Epidermal melanocyte (primary cell): ENCODE measurements around the gene NOS1.
"Not testable (repeated sequence)": the region's sequence is repeated elsewhere in the genome, so short reads cannot be mapped to it uniquely, and the experiment has no call there.

Experiments used
- DNase-seq: peaks from one replicate; pipeline ENCODE4 v3.0.0; 2011; ENCODE audit warnings: low spot score; ENCODE audit not compliant: insufficient read length

The NOS1 gene

DNA sequence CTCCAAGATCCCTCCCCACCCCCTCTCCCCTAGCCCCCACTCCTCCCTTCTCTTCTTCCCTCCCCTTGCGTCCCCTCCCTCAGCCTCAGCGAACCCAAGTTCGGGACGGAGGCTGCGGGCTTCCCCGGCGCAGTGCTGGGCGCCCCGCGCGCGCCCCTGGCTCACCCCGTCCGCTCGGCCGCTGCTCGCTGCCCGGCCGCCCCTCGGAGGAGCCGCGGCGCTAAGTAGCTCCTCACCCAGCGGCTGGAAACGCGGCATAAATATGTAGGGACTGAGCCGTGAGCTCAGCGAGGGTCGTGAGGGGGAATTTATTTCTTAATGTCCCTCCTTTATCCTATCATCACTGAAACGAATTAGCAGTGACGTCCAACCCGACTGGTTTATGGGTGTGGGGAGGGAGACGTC is at the start of gene NOS1:
NOS1 (minus strand) TSS at position 280 of the 405 bp plus-strand sequence. CDS start 30,557 bp downstream, outside the sequence.
- DNase-seq, result no peak

DNA sequence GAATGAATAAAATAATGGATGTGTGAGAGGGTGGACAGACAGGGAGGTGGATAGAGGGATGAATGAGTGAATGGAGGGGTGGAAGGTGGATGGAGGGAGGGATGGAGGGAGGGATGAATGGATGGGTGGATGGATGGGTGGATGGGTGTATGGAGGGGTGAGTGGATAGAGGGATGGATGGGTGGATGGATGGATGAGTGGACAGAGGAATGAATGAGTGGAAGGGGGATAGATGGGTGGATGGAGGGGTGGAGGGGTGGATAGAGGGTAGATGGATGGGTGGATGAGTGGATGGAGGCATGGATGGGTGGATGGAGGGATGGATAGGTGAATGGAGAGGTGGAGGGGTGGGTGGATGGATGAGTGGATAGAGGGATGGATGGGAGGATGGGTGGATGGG is 47.9 kb upstream of the NOS1 start:
- DNase-seq, result no peak

DNA sequence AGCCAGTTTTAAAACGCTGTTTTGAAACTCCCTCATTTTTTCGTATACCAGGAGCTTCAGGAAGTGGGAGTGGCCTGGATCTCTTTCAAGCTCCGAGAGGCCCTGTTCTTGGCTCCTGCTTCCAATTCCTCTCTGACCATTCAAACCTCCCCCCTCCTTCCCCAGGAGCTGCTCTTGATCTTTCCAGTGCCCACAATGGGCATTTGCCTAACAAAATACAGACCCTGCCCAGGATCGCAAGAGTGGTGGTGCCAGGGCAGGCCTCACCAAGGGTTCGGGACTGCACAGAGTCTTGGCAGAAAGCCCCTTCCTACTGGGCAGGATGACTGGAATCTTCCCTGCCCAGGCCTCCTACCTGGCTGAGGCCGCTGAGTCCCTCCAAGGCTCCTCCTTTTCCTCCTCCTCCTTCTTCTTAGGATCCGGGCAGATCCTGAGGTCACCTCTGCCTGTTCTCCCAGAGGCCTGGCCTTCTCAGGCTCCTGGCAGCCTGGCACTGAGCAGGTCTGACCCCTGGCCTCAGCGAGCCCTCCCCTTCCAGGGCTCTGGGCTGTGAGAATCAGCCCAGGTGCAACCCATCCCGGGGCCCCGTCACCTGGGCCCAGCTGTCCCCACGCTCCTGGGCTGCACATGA is 46.9 kb upstream of the NOS1 start:
- DNase-seq, result no peak

DNA sequence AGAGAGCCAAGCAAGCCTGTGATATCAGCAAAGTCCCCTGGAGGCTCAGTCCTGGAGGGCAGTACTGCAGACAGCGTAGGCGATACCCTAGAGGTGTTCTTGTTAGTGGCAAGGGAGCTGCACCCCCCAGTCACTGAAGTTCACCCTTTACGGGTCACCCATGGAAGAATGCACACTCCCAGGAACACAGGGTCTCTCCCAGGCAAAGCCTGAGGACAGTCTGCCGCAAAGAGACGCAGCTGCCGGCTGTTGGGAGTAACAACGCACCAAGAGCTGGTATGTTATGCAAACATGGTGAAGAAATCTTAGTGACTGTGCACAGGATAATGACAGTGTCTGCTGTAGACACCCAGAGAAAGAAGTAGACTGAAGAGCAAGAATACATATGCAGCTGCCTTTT is 43.5 kb upstream of the NOS1 start:
- DNase-seq, result no peak

DNA sequence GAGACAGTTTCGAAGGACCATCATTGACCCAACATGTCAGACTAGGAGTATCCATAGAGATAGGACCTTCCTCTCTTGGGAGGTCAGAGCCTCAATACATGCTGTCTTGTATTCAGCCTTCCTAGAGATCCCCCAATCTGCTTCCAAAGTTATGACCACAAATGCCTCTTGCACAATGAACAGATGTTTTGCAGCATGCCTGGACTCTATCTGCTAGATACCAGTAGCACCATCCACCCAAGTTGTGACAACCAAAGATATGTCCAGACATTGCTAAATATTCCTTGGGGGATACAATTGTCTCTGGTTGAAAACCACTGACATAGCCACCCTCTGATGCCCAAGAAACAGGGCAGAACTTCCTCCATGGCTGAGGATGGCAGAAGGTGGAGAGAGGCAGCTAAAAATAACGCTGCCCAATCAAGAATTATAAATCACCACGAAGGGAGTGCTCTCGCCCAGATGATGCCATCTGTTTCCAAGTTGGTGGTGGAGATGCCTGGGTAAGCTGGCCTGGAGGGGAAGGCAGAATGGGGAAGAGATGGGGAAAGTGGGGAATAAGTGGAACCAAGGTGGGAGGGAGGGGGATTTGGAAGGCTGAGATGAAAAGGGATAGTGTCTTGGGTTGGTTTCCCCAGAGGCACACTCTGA is 42.9 kb upstream of the NOS1 start:
- no peak for DNase-seq

DNA sequence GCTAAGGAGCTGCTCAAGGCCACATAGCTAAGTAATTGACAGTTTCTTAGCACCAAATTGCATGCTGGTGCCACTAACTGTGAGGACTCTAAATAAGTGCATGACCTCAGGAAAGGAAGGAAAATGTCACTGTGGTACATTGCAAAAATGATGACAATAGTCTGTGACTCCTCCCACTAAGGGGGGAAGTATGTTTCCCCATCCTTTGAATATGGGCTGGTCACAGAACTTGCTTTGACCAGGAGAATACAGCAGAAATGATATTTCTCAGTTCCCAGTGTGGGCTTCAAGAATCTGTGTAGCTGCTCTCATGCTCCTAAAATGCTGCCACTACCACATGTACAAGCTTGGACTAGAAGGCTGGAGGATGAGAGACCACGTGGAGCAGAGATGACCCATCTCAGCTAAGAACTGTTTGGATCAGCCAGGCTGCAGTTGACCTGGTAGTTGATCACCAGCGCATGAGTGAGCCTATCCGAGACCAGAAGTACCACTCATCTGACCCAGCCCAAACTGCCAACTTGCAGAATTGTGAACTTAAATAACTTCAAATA is 42.2 kb upstream of the NOS1 start:
- DNase-seq, result no peak

DNA sequence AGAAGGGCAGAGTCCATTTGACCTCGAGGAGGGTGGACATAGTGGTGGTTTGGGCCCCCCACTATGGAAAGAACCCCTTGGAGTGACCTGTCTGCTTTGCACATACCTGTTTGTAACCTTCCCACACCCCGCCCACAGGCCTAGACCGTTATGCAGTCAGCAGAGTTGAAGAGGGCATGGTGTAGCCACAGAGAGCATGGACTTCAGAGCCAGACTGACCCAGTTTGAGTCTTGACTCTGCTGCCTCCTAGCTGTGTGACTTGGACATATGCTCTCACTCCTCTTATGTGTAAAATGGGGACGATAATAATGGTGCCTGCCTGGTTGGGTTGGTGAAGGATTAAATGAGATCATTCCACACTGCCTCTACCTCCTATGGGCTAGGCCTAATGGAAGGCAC is 40.9 kb upstream of the NOS1 start:
- DNase-seq, result no peak

DNA sequence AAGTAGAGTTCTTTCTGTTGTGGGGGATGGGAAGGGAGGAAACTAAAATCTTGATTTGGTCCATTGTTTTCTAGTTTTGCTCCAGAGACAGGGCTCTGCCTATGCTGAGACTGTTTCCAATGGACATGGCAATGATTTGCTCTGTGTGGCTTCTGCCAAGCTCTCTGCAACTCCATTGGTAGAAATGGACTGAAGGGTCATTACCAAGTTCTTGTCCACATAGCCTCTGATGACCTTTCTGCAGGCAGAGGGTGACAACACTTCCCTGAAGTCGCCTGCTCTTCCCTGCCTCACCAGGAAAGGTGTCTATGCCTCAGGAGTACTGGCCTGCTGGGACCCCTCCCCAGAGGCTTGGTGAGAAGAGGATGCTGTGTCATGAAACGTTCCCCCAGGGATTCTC is 39.5 kb upstream of the NOS1 start:
- no peak for DNase-seq

DNA sequence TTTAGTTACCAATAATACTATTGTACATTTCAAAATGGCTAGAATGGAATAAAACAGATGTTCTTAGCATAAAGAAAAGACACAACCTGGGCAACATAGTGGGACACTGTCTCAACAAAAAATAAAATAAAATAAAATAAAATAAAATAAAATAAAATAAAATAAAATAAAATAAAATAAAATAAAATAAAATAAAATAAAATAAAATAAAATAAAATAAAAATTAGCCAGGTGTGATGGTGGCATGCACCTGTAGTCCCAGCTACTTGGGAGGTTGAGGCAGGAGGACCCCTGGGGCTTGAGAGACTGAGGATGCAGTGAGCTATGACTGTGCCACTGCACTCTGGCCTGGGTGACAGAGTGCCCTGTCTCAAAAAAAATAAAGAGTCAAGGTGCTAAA is 37.1 kb upstream of the NOS1 start:
- not testable (repeated sequence) for DNase-seq

DNA sequence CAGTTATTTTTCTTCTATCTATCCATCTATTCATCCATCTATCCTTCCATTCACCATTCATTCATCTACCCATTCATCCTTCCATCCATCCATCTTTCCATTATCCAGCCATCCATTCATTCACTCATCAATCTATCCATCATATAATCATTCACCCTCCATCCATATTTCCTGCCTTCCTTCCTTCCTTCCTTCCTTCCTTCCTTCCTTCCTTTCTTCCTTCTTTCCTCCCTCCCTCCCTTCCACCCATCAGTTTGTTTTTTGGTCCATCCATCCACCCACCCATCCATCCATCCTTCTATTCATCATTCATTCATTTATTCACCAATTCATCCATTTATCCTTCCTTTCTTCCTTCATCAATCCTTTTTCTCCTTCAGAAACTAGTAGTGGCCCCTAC is 34.3 kb upstream of the NOS1 start:
- no peak for DNase-seq

DNA sequence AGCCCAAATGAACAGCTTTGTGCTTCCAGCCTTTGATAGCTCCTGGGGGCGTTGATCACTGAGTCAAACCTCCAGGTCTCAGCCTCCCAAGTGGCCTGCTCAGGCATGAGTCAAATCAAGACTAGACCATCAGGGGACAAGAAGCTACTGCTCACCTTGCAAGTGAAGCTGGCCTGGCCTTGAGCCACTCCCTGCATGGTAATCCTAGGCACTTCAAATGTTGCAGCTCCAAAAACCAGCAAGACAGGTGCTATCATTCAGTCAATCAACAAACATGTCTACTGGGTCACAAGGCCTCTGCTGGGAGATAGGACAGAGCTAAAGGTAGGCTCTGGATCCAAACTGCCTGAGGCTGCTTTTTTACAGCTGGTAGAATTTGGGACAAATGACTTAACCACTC is 33.1 kb upstream of the NOS1 start:
- DNase-seq, result no peak

DNA sequence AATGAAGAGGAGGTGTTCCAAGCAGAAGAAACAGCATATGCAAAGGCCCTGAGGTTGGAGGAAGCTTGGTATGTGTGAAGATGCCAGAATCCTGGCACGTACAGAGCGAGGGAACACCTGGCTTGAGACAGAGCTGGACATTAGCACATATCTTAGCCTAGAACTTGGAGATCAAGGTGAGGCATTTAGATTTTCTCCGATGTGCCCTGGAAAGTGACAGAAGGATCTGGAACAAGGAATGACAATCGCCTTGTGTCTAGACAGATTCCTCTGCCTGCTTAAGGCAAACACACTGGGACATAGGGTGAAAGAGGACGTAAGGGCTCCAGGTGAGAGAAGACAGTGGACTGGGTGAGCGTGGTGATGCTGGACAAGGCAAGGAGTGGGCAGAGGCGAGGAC is 32.2 kb upstream of the NOS1 start:
- no peak for DNase-seq

DNA sequence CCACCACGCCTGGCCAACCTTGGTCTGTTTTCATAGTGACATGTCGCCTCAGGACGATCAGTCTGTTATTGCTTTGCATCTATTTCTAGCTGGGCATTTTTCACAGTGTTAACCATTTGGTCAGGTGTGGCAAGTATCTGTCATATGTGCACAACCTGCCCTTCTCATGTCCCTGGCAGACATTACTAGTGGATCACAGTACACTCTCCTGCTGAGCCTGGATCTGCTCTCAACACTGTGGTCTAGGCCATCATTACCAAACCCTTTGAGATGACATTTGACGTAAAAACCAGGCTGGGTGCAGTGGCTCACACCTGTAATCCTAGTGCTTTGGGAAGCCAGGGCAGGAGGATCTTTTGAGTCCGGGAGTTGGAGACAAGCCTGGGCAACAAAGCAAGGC is 29.4 kb upstream of the NOS1 start:
- DNase-seq, result no peak

DNA sequence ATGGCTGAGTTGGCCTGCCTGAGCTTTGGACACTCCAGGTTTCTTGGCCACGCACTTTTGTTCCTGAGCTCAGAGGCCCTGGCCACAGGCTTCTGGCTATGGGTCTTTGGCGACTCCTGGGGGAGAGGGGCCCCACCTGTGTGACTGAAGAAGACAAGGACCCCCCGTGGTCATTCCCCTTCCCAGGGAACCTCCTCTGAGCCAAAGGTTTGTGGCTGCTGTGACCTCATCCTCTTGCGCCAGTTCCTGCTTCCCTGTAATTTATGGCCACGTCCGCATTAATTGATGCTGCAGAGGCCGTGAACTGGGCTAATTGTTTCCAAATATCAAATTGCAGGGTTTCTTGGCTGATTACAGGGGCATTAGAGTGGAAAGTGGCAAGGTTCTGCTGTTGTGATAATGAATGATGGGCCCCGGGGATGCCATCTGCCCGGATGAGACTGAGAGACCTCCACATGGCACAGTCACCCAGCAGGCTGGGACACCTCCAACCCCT is 27.6 kb upstream of the NOS1 start:
- no peak for DNase-seq

DNA sequence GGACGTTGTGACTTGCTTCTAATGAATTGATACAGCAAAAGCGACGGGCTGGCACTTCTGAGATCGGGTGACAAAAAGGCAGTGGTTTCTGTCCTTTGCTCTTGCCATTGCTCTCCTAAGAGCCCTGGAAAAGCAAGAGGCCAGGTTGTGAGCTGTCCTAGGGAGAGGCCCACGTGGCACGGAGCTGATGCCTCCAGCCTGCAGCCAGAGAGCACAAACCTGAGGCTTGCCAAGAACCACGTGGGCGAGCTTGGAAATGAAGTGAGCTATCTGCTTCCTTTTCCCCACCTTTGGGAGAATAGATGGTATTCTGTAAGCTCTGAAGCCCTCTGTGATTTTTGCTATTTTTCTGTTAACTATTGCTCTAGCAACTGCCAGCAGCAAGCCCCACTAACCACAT is 26.4 kb upstream of the NOS1 start:
- DNase-seq, result no peak

DNA sequence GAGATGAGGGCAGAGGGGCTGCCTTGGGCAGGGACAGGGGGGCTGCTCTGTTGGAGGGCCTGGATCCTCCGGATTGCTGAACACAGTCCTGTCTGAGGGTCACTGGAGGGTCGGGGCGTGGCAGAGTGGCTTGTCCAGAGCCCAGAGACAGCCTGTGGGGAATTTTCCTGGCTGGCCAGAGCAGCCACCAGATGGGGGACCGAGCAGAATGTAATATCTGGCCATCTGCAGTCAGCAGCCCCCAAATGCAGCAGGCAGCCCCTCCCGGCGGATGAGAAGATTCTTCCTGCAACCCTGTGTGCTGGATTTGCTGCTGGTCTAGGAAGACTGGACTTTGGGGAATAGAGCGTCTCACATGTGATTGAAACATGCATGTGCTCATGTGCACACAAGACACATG is 23.3 kb upstream of the NOS1 start:
- no peak for DNase-seq

DNA sequence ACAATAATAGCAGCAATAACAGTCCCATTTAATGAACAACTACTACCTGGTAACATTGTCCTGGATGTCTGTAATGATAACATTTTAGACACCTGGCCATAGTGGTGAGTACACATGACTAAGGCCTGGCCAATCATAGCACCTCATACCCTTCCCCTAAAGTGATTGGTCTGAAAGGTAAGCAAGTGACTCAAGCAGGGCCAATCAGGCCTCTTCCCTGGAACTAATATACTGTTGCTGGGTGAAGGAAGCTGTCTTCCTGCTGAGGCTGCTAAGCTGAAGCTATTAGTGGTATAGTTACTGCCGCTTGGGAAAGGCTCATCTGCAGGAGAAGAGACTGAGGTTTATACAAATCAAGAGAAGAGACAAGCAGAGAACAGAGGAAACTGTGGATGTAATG is 18.7 kb upstream of the NOS1 start:
- no peak for DNase-seq

DNA sequence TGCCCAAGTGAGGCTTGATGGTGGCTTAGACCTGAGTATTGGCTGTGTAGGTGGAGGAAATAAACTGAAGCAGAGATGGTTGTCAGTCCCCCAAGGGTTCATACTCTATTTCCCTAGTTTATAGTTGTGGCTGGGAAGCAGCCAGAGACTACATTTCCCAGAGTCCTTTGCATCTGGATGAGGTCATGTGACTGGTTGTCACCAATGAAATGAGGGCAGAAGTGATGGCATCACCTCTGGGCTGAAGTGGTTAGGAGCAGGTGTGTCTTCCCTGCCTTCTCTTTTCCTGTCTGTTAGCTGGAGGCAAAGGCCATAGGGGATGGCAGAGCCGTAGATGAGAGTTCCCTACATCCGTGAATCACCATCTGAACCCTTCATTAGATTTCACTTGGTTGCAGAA is 16.3 kb upstream of the NOS1 start:
- no peak for DNase-seq

DNA sequence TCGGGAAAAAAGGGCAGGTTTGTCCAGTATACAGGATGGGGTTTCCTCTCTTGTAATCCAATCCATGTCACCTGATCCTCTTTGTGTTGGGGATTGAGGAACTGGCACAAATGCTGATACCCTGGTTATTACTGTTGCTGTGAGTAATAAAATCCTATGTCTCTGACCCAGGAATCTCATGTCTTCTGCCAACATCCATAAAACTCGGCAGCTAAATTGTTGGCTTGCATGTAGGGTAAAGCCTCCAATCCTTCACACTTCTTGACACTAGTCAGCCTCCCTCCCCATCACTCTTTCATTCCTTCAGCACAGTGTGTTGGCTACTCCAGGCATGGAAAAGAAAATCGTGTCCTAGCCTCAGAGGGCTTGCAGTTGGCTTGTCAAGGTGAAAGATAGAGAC is 9.2 kb upstream of the NOS1 start:
- DNase-seq, result no peak

DNA sequence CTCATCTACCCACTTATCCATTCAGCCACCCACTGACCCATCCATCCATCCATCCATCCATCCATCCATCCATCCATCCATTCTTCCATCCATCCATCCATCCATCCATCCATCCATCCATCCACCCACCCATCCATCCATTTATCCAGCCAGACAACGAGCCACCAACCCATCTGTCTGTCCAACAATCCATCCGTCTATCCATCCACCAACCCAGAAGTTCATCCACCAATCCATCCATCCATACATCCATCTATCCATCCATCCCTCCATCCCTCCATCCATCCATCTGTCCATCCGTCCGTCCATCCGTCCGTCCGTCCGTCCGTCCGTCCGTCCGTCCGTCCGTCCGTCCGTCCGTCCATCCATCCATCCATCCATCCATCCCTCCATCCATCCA is 8.6 kb upstream of the NOS1 start:
- DNase-seq, result not testable (repeated sequence)

DNA sequence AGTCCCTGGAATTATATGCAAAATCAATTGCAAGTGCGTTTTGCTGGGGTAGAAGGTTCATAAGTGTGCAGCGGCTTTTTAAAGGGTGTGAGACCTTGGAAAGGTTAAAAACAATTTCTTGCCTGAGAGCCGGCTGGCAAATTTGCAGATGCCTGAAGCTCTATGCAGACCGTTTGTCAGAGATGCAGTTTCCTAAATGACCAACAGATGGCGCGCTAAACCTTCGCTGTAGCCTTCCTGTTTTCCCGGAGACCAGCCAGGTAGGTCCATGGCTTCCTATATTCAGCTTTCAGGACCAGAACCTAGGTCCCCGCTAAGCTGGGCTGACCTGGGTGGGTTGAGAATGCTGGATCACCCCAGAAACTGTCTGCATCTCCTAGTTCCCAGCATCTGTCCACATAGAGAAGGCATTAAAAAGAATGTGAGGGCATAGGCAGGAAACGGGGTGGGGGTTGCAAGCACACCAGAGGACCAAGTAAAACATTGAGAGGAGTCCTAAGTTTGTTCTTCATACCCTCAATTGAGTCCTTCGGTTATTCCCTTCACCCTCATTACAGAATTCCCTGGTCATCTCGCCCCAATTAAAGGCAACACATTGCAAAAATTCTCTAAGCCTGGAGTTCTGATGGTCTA is 5.7 kb upstream of the NOS1 start:
- DNase-seq, result peak; percentile 79

DNA sequence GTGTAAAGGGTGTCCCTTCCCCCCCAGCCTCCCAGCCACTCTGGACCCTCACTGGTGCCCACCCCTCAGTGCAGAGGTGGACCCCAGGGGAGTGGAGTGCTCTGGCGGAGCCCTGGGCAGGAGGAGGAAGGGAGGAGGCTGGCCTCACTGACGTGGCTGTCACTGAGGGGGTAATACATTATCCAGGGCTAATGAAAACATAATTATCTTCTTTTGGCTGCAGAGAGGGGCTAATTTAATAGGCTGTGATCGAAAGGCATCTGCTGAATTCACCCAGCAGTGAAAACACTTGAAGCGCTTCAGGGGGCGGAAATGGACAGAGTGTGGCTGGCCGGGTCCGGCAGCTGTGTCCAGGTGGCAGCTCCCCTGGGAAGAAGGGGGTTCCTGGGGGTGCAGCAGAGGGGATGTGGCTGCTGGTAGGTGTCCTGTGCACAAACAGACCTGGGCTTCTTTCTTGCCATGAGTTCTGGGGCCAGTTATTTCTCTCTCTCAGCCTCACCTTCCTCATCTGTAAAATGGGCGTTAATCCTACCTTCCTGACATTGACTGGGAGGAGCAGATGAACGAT is 3.7 kb upstream of the NOS1 start:
- DNase-seq, result no peak
